8988T (cell line): ENCODE data around the gene COL16A1.

ENCODE experiments used
- DNase-seq: peaks from one replicate; pipeline ENCODE4 v3.0.0; 2011

COL16A1 gene

GRCh38 chr1:31705080-31705866 is 1.5 kb upstream of the COL16A1 start:
- peak; percentile 73 for DNase-seq

- no peak for DNase-seq
Measured at GRCh38 chr1:31704271-31705079, 658 bp upstream of the COL16A1 start.

- no peak for DNase-seq
Measured at GRCh38 chr1:31702836-31703404, 897 bp downstream of the COL16A1 start.

DNA sequence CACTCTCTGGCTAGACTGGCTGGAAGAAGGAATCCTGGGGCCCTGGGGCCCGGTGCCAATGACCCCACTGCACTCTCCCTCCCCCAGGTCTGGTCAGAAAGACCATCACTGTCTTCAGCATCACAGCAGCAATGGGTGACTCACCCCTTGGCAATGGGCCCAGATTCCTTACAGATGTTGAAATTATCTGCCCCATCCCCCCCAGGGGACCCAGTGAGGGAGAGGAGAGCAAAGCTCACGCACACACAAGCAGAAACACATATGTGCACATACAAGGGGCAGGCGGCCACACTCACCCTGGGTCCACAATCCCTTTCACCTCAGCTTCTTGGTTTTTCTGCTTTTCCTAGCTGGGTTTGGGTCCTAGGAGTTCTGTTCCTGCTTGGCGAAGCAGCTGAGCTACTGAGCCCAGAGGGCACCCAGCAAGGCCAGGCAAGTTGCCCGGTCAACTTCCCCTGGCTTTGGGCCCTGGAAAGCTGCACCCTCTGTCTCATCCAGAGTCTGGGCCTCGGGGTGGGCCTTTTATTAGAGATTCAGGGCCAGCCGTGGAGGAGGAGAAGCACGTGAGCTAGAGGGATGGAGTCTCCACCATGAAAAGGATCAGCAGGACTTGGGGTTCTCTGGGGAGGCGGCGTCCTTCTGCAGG is 2.6 kb downstream of the COL16A1 start:
- DNase-seq = peak; percentile 72

GRCh38 chr1:31700468-31701090 is 3.2 kb downstream of the COL16A1 start:
- DNase-seq = no peak

- no peak for DNase-seq
Measured at GRCh38 chr1:31699341-31699891, 4.4 kb downstream of the COL16A1 start.

DNA sequence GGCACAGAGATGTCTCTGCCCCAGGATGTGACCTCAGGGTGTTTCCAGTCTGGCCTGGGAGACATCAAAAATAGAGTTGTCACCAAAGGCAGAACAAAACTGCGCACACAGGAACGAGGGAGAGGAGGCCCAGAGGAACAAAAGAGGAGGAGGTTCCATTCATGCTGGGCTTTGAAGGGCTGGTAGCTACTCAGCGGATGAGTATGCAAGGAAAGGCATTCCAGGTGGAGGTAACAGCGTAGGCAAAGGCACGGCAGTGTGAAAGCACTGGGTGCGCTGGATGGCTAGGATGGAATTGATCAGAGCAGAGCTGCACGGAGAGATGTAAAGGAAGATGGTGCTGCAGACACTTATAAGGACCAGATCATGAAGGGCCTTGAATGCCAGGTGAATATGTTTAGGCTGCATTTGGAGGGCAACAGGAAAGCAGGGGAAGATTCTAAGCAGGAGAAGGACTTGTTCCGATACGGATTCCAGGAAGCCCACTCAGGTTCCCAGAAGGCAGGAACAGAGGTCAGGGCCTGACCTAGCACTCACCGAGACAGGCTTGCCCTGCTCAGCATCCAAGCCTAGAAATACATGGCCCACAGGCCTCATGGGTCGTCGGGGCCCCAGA is 6.3 kb downstream of the COL16A1 start:
- no peak for DNase-seq

DNA sequence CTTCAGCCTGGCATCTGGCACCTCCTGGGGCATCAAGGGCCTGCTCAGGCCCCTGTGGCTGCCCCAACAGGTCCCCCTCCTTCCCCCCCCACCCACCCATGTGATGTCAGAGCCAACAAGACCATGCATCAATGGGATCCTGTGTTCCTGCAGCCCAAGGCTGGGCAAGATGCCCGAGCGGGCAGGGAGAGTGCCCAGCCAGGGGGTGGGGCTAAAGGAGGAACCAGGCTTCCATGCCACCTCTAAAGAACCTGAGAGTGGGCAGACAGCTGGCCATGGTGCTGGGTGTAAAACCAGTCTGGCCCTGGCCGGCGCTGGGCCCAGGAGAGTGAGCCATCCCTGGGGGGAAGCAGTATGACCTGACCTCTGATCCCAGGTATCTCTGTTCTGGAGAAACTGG is 7.6 kb downstream of the COL16A1 start:
- DNase-seq = no peak

- no peak for DNase-seq
Measured at GRCh38 chr1:31695327-31695726, 8.5 kb downstream of the COL16A1 start.

DNA sequence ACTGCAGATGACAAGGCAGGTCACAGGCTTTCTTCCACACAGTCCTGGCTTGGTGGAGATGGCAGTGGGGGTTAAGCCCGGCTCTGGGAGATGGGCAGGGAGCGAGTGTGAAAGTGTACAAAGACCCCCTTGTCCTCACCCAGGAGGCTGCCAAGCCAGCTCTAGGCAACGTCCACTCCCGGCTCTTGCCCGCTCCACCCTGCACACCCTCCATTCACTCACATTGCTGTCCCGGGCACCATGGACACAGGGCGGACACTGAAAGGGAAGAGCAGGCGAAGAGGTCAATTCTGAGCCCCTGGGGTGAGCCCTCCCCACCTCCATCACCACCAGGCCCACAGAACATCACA is 8.9 kb downstream of the COL16A1 start:
- no peak for DNase-seq

DNA sequence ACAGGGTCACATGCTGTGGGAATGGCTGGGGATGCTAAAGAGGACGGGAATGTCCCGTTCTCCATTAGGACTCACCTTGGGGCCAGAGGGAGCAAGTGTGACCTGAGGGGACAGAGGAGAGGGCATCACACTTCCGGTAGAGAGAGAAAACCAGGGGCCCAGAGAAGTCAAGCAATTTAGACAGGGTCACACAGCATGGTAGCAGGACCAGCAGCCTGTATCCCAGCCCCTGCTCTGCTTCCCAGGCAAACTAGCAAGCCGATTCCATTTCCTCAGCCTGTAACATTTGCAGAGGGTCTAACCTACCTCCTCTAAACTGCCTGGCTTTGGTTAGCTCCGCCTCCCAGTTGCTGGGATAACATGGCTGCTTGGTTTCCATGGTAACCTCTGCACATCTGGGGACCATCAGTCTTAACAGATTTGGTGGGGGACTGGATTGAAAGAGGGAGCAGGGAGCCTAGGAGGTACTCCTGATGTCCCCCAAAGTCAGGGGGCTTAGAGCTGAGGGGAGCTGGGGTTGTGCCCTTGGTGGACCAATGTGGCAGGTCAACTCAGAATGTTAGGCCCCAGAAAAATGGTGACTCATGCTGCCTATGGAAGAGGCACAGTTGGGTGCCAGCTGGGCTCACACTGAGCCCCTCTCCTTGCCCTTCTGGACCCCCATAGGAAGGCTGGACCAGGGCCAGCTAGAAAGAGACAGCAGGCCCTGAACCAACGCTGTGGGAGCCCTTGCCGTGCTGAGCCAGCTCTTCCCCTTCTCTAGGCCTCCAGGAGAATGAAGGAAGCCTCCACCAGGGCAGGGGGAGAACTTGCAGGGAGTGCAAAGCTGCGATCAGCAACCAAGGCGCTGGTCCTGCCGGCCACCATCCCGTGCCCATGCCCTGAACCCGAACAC is 9.5 kb downstream of the COL16A1 start:
- no peak for DNase-seq

DNA sequence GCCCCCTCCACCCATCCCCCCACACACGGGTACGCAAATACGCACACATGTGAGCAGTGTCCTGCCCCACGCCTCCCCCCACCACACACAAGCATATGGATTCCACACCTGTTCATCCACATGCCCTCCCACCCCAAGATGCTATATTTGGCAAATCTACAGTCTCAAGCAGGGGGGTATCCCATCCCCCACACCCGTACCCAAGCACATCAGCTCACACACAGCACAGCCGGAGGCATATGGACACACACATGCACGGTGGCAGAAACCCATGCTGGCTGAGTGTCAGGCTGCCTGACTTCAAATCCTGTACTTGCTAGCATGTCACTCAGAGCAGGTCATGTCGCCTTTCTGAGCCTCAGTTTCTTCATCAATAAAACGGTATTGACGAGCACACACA is 10.6 kb downstream of the COL16A1 start:
- no peak for DNase-seq

DNA sequence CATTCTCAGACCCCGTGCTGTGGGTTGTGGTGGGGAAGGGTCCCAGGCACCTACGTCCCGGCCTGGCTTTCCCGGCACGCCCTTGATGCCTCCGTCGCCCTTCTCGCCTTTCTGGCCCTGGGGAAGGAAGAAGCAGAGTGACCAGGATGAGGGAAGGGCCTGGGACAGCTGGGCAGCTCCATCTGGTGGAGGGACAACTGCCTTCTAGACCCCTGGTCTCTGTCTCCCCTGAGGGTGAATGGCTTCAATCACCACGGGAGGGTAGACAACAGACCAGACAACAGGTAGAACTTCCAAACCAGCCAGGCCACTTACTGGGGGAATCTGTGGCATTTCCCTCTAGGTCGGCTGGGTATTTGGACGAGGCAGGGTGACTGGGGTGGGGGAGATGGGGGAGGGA is 11.9 kb downstream of the COL16A1 start:
- DNase-seq = no peak

DNA sequence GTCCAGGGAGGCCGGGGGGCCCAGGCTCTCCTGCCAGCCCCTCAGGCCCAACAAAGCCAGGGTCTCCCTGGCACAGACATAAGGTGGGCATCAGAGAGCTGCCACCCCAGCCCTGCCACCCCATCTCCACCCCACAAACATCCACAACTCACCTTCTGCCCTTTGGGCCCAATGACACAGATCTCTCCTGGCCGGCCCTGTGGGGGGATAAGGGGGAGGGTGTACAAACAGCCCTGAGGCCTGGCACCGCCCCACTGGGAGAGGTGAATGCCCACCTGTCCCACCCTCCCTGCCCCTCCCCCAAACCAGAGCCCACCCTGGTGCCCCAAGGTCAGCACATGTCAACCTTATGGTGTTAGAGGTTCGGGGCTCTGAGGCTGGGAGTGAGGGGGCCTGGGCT is 12.4 kb downstream of the COL16A1 start:
- no peak for DNase-seq

- DNase-seq = no peak
Measured at GRCh38 chr1:31690921-31691320, 12.9 kb downstream of the COL16A1 start.

GRCh38 chr1:31689854-31690253 is 14.0 kb downstream of the COL16A1 start:
- peak; percentile 70 for DNase-seq

GRCh38 chr1:31689379-31689778 is 14.4 kb downstream of the COL16A1 start:
- DNase-seq = no peak

- no peak for DNase-seq
Measured at GRCh38 chr1:31688233-31688918, 15.4 kb downstream of the COL16A1 start.

GRCh38 chr1:31687601-31688000 is 16.2 kb downstream of the COL16A1 start:
- DNase-seq = no peak

GRCh38 chr1:31685795-31686194 is 18.0 kb downstream of the COL16A1 start:
- DNase-seq = no peak

DNA sequence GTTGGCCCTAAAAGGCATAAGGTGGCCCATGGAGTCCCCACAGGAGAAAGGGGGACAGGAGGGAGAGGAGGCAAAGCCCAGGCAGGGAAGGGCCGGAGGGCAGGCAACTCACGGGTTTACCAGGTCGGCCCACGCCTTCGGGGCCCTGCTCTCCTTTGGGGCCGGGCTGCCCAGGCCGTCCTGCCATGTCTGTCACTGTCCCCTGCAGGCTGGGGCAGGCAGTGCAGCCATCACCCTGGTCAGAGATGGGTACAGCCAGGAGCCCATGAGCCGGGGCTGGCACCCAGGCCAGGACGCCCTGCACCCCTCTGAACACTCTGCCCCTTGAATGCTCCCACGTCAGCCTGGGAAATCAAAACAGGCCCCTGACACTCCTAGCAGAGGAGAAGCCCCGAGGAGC is 19.8 kb downstream of the COL16A1 start:
- peak; percentile 53 for DNase-seq
